Stimulated activated naive CD8-positive, alpha-beta T cell treated with anti-CD3 and anti-CD28 coated beads, Interleukin-15, Interleukin-2, amounts not matched to agents 100 U/mL and 50 U/mL, for 24 hours (primary cell): ENCODE data around the gene TSPO.
"Not testable (repeated sequence)": the region's sequence is repeated elsewhere in the genome, so short reads cannot be mapped to it uniquely, and the experiment has no call there.

Source experiments
- ATAC-seq: fragments of 150-1000 bp; cut with Tn5 transposase; one replicate; pipeline ENCODE4 v1.10.0; 2021
- DNase-seq: peaks from one replicate; pipeline ENCODE4 v3.0.0; 2021

TSPO gene

GRCh38 chr22:43151251-43152002, at the start of gene TSPO:
TSS of gene TSPO (plus strand) at chr22:43151559. CDS start at chr22:43159239, 7,680 bp downstream.
- ATAC-seq: peak; percentile 68
- peak; percentile 75 for DNase-seq

GRCh38 chr22:43104056-43104625, 47.2 kb upstream of the TSPO start:
- ATAC-seq: peak; percentile 40
- DNase-seq: not testable (repeated sequence)

GRCh38 chr22:43104950-43105349, 46.4 kb upstream of the TSPO start:
- ATAC-seq, DNase-seq: not testable (repeated sequence)

- ATAC-seq: no peak
- no peak for DNase-seq
Measured at GRCh38 chr22:43106302-43106701, 45.1 kb upstream of the TSPO start.

- no peak for DNase-seq
- no peak for ATAC-seq
Measured at GRCh38 chr22:43109511-43109910, 41.8 kb upstream of the TSPO start.

- peak; percentile 24 for DNase-seq
- ATAC-seq: no peak
Measured at GRCh38 chr22:43109921-43110443, 41.4 kb upstream of the TSPO start.

- peak; percentile 46 for DNase-seq
- ATAC-seq: peak; percentile 64
Measured at GRCh38 chr22:43110444-43110926, 40.9 kb upstream of the TSPO start, which contains the start of gene BIK. TSS of gene BIK (plus strand) at chr22:43110750. CDS start at chr22:43124023, 13,273 bp downstream.

GRCh38 chr22:43110927-43111623, 40.3 kb upstream of the TSPO start:
- DNase-seq: peak; percentile 22
- peak; percentile 41 for ATAC-seq

GRCh38 chr22:43113526-43114251, 37.7 kb upstream of the TSPO start:
- ATAC-seq (no peak), DNase-seq (no peak)

- ATAC-seq (no peak), DNase-seq (no peak)
Measured at GRCh38 chr22:43114958-43115357, 36.4 kb upstream of the TSPO start.

GRCh38 chr22:43116932-43117331, 34.4 kb upstream of the TSPO start:
- ATAC-seq (no peak), DNase-seq (no peak)

- no peak for DNase-seq
- ATAC-seq: no peak
Measured at GRCh38 chr22:43118024-43118849, 33.1 kb upstream of the TSPO start.

- ATAC-seq: no peak
- DNase-seq: no peak
Measured at GRCh38 chr22:43118953-43119458, 32.4 kb upstream of the TSPO start.

- peak; percentile 34 for ATAC-seq
- DNase-seq: no peak
Measured at GRCh38 chr22:43126501-43127165, 24.7 kb upstream of the TSPO start.

- ATAC-seq: no peak
- DNase-seq: no peak
Measured at GRCh38 chr22:43127166-43127908, 24.0 kb upstream of the TSPO start.

- no peak for DNase-seq
- no peak for ATAC-seq
Measured at GRCh38 chr22:43128116-43128515, 23.2 kb upstream of the TSPO start.

GRCh38 chr22:43128928-43129424, 22.4 kb upstream of the TSPO start:
- ATAC-seq (no peak), DNase-seq (no peak)

- ATAC-seq (no peak), DNase-seq (no peak)
Measured at GRCh38 chr22:43129426-43130425, 21.6 kb upstream of the TSPO start.
